A673 (cell line): ENCODE results near the gene POU3F4. TPM values are rescaled to one million over a fixed set of nuclear protein-coding genes. Genes with fewer than 3 reads are reported as not detected.

Experiments
- BruUV-seq: library from RNA; stranded (reverse); fragments of 400-500 nt; replicated peaks from 2 replicates; lab custom pipeline; 2021; lab: Mats Ljungman, UMichigan
- CTCF ChIA-PET: fragments of 300-600 bp; sonication (Branson Sonifier 250); formaldehyde crosslinking; loops from one replicate; lab custom pipeline; 2022; ENCODE audit warnings: antibody characterized with exemption; lab: Charles Lee
- POLR2A ChIA-PET: fragments of 300-600 bp; sonication (Branson Sonifier 250); formaldehyde crosslinking; loops from one replicate; lab custom pipeline; 2022; ENCODE audit warnings: antibody characterized with exemption; ENCODE audit not compliant: low non-redundant PET; lab: Charles Lee
- DNase-seq: peaks from one replicate; pipeline ENCODE4 v3.0.0-alpha.2; 2015; ENCODE audit warnings: low spot score
- H3K27ac ChIP-seq: fragments of 200-600 bp; sonication (generic); 2 replicates; pipeline ENCODE4 v1.5.1; 2016; ENCODE audit warnings: mixed run types, low read depth, mild to moderate bottlenecking, mixed read lengths, antibody characterized with exemption, low read length; ENCODE audit not compliant: poor library complexity, severe bottlenecking
- H3K27me3 ChIP-seq: fragments of 200-600 bp; sonication (generic); replicated peaks from 2 replicates; pipeline ENCODE4 v1.6.1; 2017; ENCODE audit warnings: mixed run types, low read depth, mild to moderate bottlenecking, mixed read lengths, antibody characterized with exemption, low read length; ENCODE audit not compliant: insufficient read depth, poor library complexity
- H3K36me3 ChIP-seq: fragments of 200-600 bp; sonication (generic); 2 replicates; pipeline ENCODE4 v1.6.1; 2016; ENCODE audit warnings: mixed run types, mild to moderate bottlenecking, mixed read lengths, antibody characterized with exemption, low read length; ENCODE audit not compliant: insufficient read depth, poor library complexity, severe bottlenecking
- H3K4me1 ChIP-seq: fragments of 200-600 bp; sonication (generic); 2 replicates; pipeline ENCODE4 v1.6.1; 2017; ENCODE audit warnings: mixed run types, mild to moderate bottlenecking, mixed read lengths, antibody characterized with exemption, low read length; ENCODE audit not compliant: insufficient read depth, poor library complexity, severe bottlenecking
- H3K4me3 ChIP-seq: fragments of 200-600 bp; sonication (generic); 2 replicates; pipeline ENCODE4 v1.5.1; 2016; ENCODE audit warnings: low read depth, mixed run types, mild to moderate bottlenecking, mixed read lengths, low read length; ENCODE audit not compliant: poor library complexity, severe bottlenecking
- H3K9me3 ChIP-seq: fragments of 200-600 bp; sonication (generic); 2 replicates; pipeline ENCODE4 v1.6.1; 2016; ENCODE audit warnings: mixed run types, low read depth, mild to moderate bottlenecking, mixed read lengths, antibody characterized with exemption, low read length; ENCODE audit not compliant: poor library complexity, severe bottlenecking
- EZH2 ChIP-seq: fragments of 200-600 bp; sonication (generic); IDR thresholded peaks from 2 replicates; pipeline ENCODE4 v1.6.1; 2017; ENCODE audit warnings: borderline replicate concordance, low read depth, mild to moderate bottlenecking, mixed read lengths, antibody characterized with exemption, low read length; ENCODE audit not compliant: poor library complexity, severe bottlenecking
- intact Hi-C: fragments of 100-400 bp; cut with micrococcal nuclease; formaldehyde crosslinking; loops from one replicate; pipeline ENCODE4 v1.10.0; 2022; ENCODE audit not compliant: unreplicated experiment
- total RNA-seq: library from RNA; stranded (reverse); gene quantifications from 2 replicates; pipeline ENCODE4 v1.2.3, GENCODE V29; 2021
- TF ChIP-seq, protein P1 (sequence below): fragments of 300-800, 200-600 bp; sonication (generic); conservative IDR thresholded peaks from 2 replicates; pipeline ENCODE4 v1.5.1; 2017; ENCODE audit warnings: low read depth, mild to moderate bottlenecking, antibody characterized with exemption, low read length, moderate library complexity, mixed read lengths

POU3F4 gene
- total RNA-seq, 1 experiment from 2014 or later, result not detected

DNA sequence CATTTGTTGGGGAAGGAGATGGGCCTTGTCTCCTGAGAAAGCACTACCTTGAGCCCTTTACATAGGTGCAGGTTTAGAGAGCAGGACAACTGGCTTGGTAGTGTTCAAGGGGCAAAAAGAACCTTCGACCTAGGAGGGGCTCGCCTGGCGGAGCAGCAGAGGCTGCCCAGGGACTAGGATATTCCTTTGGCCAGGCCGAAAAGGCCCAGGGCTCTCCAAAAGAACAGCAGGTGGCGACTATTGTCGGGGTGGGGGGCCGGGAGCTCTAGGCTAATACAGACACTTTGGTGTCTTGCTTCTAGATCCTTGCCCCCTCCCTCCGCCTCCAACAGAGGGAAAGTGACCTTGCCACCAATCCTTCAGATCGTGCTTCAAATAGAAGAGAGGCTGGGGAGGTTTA lies 7.1 kb upstream of the POU3F4 start:
- intact Hi-C loops, result no loop called here
- DNase-seq, result no peak
- ChIA-PET POLR2A (no interaction called here), CTCF (no interaction called here)
- H3K27me3 ChIP-seq, result no peaks in the 10 kb centered on the region
- no peaks in the 10 kb centered on the region for H3K9me3 ChIP-seq
- no peak overlapping the region for H3K27ac ChIP-seq
- BruUV-seq, result no TSS peak
- no peaks in the 10 kb centered on the region for H3K36me3 ChIP-seq
- no peak overlapping the region for H3K4me3 ChIP-seq
- no peaks in the 10 kb centered on the region for H3K4me1 ChIP-seq
- TF ChIP-seq, protein P1, sequence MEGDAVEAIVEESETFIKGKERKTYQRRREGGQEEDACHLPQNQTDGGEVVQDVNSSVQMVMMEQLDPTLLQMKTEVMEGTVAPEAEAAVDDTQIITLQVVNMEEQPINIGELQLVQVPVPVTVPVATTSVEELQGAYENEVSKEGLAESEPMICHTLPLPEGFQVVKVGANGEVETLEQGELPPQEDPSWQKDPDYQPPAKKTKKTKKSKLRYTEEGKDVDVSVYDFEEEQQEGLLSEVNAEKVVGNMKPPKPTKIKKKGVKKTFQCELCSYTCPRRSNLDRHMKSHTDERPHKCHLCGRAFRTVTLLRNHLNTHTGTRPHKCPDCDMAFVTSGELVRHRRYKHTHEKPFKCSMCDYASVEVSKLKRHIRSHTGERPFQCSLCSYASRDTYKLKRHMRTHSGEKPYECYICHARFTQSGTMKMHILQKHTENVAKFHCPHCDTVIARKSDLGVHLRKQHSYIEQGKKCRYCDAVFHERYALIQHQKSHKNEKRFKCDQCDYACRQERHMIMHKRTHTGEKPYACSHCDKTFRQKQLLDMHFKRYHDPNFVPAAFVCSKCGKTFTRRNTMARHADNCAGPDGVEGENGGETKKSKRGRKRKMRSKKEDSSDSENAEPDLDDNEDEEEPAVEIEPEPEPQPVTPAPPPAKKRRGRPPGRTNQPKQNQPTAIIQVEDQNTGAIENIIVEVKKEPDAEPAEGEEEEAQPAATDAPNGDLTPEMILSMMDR, result no peak
- no peak for TF ChIP-seq EZH2

DNA sequence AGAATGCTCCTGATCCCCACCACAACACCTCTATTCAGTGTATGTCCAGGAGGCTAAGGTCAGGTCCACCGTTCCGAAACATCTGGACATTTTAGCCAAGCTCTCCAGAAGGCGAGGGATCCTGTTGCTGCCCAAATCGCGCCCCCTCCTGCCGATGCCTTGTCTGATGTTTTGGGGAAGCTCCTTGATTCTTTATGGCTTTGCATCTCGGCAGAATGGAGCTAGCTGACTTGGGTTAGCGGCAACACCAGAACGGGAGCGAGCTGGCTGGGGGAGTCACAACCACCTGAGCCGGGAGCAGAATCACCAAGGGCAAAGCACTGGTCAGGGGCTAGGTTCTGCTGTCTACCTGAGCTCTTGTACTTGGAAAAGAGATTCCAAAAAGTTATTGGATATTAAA lies 6.6 kb upstream of the POU3F4 start:
- no peak for DNase-seq
- BruUV-seq, result no TSS peak
- POLR2A ChIA-PET, result no interaction called here
- TF ChIP-seq EZH2, result no peak
- no peak overlapping the region for H3K27ac ChIP-seq
- intact Hi-C loops, result no loop called here
- H3K4me3 ChIP-seq, result no peak overlapping the region
- no peaks in the 10 kb centered on the region for H3K27me3 ChIP-seq
- no peaks in the 10 kb centered on the region for H3K9me3 ChIP-seq
- H3K4me1 ChIP-seq, result no peaks in the 10 kb centered on the region
- no peaks in the 10 kb centered on the region for H3K36me3 ChIP-seq
- CTCF ChIA-PET, result no interaction called here

DNA sequence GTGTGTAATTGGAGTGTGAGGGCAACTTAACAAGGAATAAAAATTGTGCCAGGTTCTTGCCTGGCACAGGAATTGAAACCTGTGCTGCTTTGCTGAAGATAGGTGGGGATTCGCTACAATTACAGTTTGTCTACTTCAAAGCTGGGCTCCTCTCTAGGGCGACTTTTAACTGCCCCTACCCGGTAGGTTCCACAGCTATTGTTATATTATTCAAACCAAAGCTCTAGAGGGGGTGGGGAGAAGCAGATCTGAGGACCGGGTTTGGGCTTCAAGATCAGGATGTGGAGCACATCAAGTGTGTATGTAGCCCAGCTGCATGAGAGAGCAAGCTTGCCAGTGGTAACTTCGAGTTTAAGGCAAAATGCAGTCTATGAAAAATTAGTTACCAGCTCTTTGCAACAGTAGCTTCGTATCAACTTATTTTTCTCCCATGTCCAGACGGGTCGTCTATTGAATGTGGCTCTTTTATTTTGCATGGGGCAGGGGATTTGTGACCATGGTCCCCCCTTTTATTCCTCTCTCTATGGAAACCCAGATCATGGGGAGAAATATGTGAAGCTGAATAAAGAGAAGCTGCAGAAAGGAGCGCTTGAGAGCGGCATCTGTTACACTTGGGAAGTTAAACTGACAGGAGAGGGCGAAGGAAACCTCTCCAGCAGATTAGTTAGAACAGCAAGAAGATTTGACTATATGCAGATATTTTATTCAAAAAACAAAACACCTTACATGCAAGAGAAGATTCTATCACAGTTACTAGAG lies 3.2 kb upstream of the POU3F4 start:
- ChIA-PET CTCF (no interaction called here), POLR2A (no interaction called here)
- BruUV-seq, result no TSS peak
- H3K27ac ChIP-seq, result no peak overlapping the region
- peaks cover 6% of the 10 kb centered on the region for H3K9me3 ChIP-seq
- H3K4me3 ChIP-seq, result no peak overlapping the region
- TF ChIP-seq EZH2, result no peak
- TF ChIP-seq, protein P1, result no peak
- peaks cover 5% of the 10 kb centered on the region for H3K27me3 ChIP-seq
- H3K4me1 ChIP-seq, result no peaks in the 10 kb centered on the region
- no peak for DNase-seq
- intact Hi-C loops, result no loop called here
- no peaks in the 10 kb centered on the region for H3K36me3 ChIP-seq
